Regular cardiac myocyte (primary cell): ENCODE measurements around the gene COQ10B. TPM values are rescaled to one million over a fixed set of nuclear protein-coding genes. Genes with fewer than 3 reads are reported as not detected.

ENCODE experiments used
- total RNA-seq: library from RNA; depleted of rRNA; stranded (reverse); fragments of >200 nt; gene quantifications from 2 replicates; pipeline ENCODE4 v1.2.3, GENCODE V29; 2014

COQ10B gene
- 67.9 and 68.2 TPM in 2 replicates for total RNA-seq

GRCh38 chr2:197453123-197453913, at the start of gene COQ10B:
Gene COQ10B, plus strand, starts transcription at chr2:197453552. Its CDS starts 9 bp downstream, at chr2:197453561.

GRCh38 chr2:197434541-197435513, 18.5 kb upstream of the COQ10B start, which contains the start of gene SF3B1:
Gene SF3B1, minus strand, starts transcription at chr2:197435028. Its CDS starts 29 bp downstream, at chr2:197434999.

GRCh38 chr2:197499594-197500502, 46.5 kb downstream of the COQ10B start, which contains the start of the genes HSPD1 and HSPE1:
Gene HSPD1, minus strand, starts transcription at chr2:197499840. Its CDS starts 992 bp downstream, at chr2:197498848.
Gene HSPE1, plus strand, starts transcription at chr2:197500379. Its CDS starts 58 bp downstream, at chr2:197500437.

GRCh38 chr2:197515739-197516392, 62.5 kb downstream of the COQ10B start, which contains the start of gene MOB4:
Gene MOB4, plus strand, starts transcription at chr2:197516066. Its CDS starts 21 bp downstream, at chr2:197516087.

Other genes with a start within 250 kb of the COQ10B start
- gene ANKRD44, start 142.8 kb upstream of the COQ10B start, total RNA-seq: 15.8 and 17.8 TPM in 2 replicates
- 152 and 211 TPM in 2 replicates for gene SF3B1, start 18.5 kb upstream of the COQ10B start, total RNA-seq
- gene HSPD1, start 46.3 kb downstream of the COQ10B start, total RNA-seq: 198 and 574 TPM in 2 replicates
- 132 and 357 TPM in 2 replicates for gene HSPE1, start 46.8 kb downstream of the COQ10B start, total RNA-seq
- 36.1 and 45.1 TPM in 2 replicates for gene MOB4, start 62.5 kb downstream of the COQ10B start, total RNA-seq
- 0.58 and 3.7 TPM in 2 replicates for gene RFTN2, start 222.0 kb downstream of the COQ10B start, total RNA-seq